GM19023 (cell line): Measurements from ENCODE around the gene TBCK.
A peak's percentile ranks its signal among the peaks of the same experiment; 100 is the strongest.
"Not testable (repeated sequence)": the region's sequence is repeated elsewhere in the genome, so short reads cannot be mapped to it uniquely, and the experiment has no call there.

Source experiments
- ATAC-seq: cut with Tn5 transposase; IDR thresholded peaks from one replicate; pipeline ENCODE4 v1.9.1; 2021; ENCODE audit warnings: mild to moderate bottlenecking, moderate library complexity; ENCODE audit not compliant: unreplicated experiment

TBCK gene

DNA sequence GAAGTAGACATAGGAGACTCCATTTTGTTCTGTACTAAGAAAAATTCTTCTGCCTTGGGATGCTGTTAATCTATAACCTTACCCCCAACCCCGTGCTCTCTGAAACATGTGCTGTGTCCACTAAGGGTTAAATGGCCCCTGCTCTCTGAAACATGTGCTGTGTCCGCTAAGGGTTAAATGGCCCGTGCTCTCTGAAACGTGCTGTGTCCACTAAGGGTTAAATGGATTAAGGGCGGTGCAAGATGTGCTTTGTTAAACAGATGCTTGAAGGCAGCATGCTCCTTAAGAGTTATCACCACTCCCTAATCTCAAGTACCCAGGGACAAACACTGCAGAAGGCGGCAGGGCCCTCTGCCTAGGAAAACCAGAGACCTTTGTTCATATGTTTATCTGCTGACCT is 5.8 kb upstream of the TBCK start:
- not testable (repeated sequence) for ATAC-seq

DNA sequence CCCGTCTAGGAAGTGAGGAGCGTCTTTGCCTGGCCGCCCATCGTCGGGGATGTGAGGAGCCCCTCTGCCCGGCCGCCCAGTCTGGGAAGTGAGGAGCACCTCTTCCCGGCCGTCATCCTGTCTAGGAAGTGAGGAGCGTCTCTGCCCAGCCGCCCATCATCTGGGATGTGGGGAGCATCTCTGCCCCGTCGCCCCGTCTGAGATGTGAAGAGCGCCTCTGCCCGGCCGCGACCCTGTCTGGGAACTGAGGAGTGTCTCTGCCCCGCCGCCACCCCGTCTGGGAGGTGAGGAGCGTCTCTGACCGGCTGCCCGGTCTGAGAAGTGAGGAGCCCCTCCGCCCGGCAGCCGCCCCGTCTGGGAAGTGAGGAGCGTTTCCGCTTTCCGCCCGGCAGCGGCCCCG is 5.2 kb upstream of the TBCK start:
- ATAC-seq, result not testable (repeated sequence)

DNA sequence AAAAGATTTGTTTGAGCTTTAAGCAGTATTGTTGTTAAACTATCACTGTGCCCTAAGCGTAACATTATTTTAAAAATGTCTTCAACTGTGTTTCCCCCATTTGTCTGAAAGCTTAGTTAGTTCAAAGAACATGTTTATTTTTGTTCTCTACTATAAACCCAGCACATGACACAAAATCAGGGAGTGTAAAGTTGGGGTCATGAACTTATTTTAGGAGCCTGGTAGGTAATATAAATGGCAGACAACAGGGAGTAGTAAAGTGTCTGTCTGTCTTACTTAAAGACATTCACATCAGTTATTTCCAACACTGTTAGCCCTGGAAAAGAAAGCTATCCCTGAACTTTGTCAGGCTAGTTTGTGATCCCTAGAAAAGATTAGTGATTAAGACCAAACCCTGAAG is 4.2 kb upstream of the TBCK start:
- ATAC-seq, result no peak

DNA sequence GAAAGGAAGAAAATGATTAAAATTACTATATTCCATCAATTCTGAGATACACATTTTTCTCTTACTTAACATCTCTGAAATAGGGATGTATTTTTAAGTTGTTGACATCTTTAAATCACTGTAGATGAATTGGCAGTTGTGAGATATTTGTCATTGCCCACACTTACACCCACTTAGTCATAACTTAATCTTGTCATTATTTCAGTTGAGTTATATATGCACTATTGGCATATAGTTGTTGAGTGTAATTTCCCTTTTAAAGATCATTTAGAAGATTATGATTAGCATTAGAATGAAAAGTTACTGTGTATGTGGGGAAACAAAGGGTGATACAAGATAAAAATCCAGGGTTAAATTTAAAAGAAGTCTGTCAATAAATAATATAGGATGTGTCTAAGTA is 2.5 kb upstream of the TBCK start:
- ATAC-seq, result no peak

DNA sequence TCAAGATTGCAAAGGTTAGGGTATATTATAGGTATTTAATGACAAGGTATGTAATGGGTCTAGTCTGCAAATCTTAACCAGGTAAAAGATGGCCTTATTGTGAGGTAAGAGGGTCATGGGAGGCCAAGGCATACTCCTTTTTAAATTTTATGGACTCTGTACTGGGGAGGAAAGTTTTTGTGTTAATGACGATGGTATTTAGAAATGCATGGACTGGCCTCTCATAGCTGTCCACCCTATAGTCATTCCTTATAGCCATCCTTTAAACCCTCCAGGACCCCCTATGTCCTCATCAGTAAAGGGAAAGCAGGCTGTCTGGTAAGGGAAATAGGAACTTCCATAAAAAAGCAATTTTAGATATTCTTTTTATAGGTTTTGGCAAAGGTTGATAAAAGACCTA is 1.8 kb upstream of the TBCK start:
- ATAC-seq, result no peak

DNA sequence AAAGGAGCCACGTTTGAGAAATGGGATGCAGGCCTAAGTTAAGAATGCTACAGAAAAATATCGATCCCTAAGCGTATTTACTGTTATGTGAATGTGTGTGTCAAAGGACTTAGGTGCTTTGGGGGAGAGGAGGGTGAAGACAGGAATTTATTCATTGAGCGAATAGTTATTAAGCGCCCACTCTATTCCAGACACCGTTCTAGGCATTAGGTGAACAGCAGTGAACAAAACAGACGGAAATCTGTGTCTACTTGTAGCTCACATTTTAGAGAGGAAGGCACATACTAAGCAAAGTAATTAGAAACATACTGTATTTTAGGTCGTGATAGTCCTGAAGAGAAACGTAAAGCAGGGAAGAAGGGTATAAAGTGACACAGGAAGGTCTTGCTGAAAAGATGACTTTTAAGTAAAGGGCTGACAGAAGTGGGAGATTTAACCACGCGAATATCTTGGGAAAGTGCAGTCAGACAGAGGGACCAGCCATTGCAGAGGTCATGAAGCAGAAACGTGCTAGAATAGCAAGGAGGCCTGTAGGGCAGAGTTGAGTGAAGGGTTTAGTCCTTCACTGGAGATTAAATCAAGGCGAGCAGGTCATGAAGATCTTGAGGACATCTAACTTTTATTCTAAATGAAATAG is 882 bp upstream of the TBCK start:
- ATAC-seq, result peak; percentile 5

DNA sequence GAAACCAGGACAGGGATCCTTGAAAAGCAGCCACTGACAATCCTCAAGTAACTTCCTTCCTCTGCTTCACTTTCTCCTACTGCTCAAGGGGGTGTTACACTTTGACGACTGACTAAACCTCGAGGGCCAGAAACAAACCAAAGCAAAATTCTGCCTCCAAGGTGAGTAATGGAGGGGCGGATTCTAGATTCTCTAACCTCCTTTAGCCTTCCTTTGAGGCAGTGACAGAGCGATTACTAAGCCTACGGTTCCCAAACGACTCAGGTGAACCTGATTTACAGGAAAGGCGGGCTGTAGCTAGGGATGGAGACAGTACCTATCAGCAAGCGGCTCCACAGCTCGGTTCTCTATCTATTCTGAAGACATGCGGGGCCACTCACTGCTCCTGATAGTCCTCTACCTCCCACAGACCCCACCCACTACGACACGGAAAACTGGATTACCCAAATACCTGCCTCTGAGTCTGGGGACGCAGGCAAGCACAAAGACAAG is 487 bp downstream of the TBCK start:
- ATAC-seq, result peak; percentile 23

DNA sequence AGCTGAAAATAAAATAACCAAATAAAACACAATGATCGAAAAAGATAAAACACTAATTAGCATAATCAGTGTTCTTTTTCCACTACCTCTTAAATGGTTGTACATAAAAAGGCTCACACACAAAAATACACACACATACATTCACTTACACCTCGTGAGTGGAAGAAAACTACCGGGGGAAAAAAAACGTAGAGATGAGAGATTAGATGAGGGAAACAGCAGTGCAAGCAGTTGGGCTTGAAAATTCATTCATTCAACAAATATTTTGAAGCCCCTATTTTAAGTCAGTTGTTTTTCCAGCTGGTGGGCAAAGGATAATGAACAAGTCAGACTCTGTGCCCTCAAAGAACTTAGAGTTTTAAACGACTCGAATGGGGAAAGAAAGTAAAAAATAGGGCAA is 1.0 kb downstream of the TBCK start:
- no peak for ATAC-seq

DNA sequence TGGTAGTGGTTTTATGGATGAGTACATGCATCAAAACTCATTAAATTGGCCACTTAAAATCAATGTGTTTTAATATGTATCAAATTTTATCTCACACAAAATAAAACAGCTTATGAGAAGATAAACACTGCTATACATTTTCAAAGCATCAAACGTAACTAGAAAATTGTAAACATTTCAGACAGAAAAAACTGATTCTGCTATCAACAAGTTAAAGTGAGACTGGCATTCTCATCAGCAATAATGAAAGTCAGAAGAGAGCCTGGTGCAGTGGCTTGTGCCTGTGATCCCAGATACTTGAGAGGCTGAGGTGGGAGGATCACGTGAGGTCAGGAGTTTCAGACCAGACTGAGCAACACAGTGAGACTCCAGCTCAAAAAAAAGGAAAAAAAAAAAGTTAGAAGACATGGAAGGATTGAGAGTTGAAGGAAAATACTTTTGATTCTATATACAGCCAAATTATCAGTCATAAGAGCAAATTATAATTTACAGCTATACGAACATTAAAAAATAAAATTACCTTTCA is 2.9 kb downstream of the TBCK start:
- no peak for ATAC-seq

DNA sequence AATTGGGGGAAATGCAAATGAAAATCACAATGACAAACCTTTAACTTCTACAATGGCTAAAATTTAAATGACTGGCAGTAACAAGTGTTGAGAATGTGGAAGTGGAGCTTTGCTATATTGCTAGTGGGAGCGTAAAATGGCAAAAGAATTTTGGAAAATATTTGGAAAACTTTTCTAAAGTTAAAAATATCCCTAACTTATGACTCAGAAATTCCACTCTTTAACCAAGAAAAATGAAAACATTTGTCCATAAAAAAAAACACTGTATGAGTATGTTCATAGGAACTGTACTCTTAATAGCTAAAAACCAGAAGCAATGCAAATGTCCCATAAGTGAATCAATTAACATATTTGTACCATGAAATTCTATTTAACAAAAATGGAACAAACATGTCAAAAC is 3.6 kb downstream of the TBCK start:
- ATAC-seq, result no peak

DNA sequence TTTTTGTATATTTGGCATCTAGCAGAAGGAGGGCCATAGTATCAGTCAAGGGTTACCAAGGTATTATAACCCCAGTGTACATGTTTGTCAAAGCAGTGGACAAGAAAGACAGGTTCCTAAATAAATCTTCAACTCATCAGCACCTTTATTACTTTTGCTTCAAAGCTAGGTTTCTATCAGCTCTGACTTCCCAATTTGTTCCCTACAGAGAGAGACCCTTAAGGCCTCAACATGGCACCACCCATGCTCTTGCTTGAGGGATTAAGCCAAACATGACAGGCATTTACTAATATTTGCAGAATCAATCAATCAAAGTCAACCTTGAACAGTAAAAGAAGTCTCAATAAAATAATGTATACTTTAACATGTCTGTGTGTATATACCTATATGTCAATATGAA is 9.4 kb downstream of the TBCK start:
- no peak for ATAC-seq

DNA sequence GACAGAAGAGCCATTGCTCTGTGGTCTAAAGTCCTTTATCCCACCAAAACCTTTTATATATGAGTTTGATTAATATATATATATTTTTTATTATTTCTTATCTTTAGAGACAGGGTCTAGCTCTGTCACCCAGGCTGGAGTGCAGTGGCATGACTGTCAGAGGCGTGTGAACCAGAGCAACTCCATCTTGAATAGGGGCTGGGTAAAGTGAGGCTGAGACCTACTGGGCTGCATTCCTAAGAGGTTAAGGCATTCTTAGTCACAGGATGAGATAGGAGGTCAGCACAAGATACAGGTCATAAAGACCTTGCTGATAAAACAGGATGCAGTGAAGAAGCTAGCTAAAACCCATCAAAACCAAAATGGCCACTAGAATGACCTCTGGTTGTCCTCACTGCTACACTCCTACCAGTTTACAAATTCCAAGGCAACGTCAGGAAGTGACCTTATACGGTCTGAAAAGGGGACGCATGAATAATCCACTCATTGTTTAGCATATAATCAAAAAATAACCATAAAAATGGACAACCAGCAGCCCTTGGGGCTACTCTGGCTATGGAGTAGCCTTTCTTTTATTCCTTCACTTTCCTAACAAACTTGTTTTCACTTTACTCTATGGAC is 10.5 kb downstream of the TBCK start:
- no peak for ATAC-seq

DNA sequence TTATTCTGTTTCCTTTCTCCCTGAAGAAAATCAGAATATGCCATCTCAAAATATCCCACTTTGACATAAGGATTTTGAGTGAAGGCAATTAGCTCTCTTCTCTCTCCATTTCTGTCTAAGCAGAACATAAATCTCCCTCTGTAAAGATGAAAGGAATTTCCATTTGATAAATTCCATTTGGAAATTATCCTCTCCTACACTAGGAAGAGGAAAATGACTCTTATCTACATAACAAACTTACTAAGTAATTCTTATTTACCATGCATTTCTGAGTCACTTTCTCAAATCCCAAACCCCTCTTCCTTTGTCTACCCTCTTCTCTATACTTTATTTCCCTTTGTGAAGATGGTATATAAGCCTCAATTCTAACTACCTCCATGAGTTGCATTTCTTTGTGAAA is 11.4 kb downstream of the TBCK start:
- no peak for ATAC-seq

DNA sequence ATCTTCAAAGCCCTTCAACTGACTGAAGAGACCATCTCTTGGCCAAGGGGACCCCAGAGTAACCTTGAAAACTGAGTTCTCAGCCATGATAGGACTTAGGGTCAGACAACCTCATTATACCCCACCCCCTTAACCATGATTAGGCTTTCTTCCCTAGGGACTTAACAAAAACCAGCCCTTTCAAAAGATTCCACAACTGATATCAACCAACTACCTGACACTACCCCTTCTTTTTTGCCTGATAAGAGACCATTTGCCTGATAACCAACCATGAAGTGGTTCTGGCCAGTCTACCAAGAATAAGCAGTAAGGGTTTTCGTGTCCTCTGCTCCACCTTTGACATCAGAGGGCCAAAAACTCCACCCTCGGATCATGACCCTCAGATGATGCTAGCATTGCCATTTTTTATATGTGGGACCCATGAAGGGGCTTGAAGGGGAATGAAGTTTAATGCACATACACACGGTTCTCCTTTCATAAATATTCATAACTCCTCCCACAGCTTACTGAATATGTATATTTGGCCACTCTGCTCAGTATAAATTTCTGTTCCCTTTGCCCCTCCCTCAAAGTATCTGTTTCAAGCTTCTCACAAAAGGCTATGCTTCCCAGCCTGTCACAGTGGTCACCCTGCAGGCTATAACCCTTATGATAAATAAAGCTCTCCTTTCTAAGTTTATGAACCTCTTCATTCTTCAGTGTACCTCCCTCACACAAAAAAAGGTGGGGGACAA is 12.3 kb downstream of the TBCK start:
- ATAC-seq, result no peak

DNA sequence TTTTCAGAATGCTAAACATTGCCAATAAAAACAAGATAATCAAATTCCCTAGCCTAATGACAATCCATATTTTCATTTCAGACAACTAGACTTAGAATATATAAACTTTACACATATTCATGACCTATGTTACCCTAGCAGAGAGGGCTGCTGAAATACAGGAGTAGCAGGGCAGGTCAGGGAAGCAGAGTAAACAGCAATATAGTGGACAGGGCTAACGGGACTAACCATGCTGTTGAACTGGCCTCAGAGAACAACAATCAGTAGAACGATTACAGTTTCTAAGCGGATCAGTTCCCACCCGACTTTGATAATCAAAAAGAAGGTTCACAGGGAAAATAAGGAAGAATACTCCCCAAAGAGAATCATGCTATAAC is 14.0 kb downstream of the TBCK start:
- ATAC-seq, result no peak

DNA sequence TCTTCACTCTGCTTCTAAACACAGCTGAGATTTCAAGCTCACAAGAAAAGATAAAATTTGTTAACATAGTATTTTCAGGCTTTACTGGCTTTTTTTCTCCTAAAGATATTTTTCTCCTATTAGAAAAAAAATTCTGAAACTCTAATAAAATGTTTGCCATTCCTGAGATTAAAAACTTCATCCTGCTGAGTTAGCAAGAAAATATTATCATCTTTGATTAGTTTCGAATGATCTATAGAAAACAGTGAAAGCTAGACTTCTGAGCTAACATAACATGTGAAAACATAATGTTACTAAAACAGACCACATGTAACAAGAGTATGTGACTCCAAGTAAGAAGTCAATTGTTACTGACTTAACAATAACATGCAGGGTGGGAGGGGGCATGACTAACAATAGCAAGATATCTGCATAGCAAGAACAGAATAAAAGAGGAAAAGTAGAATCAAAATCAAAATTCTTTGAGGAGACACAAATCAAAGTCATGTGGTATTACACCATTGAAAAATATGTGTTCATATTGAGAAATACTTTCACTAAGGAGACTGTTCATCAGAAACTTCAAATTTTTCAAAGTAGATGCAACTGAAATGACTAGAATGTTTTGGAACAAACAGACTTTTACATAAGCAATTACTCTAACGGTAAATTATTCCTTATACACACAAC is 14.5 kb downstream of the TBCK start:
- ATAC-seq, result no peak

DNA sequence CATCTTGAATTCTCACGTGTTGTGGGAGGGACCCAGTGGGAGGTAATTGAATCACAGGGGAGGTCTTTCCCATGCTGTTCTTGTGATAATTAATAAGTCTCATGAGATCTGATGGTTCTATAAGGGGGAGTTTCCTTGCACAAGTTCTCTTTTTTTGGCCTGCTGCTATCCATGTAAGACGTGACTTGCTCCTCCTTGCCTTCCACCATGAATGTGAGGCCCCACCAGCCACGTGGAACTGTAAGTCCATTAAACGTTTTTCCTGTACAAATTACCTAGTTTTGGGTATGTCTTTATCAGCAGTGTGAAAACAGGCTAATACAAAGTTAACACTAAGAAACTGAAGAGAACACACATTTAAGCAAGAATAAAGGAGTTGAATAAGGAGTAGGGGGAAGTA is 16.0 kb downstream of the TBCK start:
- no peak for ATAC-seq

DNA sequence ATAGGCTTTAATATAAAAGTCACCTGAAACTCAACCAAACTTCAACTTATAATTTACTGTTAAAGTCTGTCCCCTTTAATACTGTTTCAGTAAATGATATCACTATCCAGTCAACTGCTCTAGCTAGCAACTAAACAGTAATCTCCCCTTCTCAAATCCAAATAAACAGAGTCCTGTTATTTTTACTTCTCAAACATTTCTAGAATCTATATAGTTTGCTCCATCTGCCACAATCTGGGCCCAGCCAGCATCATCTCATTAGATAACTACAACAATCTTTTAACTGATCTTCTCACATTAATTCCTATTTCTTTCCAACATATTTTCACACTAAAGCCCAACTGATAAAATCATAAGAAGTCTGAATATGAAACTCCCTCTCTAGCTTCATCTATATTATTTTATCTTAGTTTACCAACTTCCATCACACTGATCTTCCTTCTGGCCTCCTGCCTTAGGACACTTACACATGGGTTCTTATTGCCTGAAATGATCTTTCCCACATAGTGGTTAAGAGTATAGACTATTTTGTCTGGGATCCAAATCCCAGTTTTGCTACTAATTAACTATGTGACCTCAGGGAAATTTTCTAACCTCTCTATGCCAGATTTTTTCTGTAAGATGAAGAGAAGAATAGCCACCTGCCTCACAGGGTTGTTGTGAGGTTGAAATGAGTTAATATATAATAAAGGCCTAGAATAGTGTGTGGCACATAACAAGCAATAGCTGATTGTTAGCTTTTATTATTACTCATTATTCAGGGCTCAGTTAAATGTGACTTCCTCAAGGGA is 18.6 kb downstream of the TBCK start:
- no peak for ATAC-seq

DNA sequence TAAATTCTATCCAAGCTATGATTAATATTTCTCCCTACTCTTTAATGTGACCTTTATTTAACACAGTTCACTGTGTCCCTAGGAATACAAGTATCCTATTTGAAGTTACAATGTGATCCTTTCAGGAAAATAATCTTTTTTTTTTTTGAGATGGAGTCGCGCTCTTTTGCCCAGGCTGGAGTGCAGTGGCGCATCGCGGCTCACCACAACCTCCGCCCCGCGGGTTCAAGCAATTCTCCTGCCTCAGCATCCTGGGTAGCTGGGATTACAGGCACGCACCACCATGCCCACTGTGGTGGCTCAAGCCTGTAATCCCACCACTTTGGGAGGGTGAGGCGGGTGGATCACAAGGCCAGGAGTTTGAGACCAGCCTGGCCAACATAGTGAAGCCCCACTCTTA is 21.9 kb downstream of the TBCK start:
- no peak for ATAC-seq

DNA sequence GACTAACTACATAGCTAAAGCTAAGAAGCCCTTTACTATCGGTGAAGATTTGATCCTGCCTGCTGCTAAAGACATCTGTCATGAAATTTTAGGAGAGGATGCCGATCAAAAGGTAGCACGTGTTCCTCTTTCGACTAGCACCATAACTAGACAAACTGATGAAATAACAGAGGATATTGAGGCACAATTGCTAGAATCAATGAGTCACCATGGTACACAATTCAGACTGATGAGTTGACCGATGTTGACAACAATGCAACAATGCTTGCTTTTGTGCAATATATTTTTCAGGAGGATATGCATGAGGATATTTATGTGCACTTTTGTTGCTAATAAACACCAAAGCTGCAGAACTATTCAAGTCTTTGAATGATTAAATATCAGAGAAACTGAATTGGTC is 24.3 kb downstream of the TBCK start:
- no peak for ATAC-seq

DNA sequence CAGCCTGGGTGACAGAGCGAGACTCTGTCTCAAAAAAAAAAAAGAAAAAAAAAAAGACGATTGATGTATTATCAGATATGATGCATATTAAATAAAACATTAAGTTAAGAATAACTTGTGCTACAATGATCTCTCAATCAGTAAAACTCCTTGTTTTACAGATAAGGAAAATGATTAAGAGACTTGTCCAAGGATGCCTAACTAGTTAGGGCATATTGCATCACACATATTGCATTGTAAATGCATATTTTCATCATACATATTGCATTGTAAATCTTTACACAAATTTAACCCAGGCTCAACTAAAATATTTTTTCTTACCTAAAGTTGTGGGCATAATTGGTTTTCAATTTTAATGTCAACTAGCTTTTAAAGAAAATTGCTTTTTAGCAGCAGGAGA is 26.3 kb downstream of the TBCK start:
- ATAC-seq, result no peak
